MM.1S (cell line): ENCODE results near the gene SKIDA1.

Source experiments
- DNase-seq: peaks from one replicate; pipeline ENCODE4 v3.0.0-alpha.2; 2015
- H2AFZ ChIP-seq: fragments of 300-600 bp; sonication (generic); 2 replicates; pipeline ENCODE4 v1.6.0; 2016; ENCODE audit warnings: antibody characterized with exemption, low read length
- H3F3A ChIP-seq: fragments of 300-600 bp; sonication (generic); 2 replicates; pipeline ENCODE4 v1.6.1; 2016; ENCODE audit warnings: mild to moderate bottlenecking, antibody characterized with exemption, low read length, moderate library complexity, mixed read lengths; ENCODE audit not compliant: insufficient read depth
- H3K27ac ChIP-seq: fragments of 300-600 bp; sonication (generic); 2 replicates; pipeline ENCODE4 v1.5.1; 2016; ENCODE audit warnings: mild to moderate bottlenecking, low read length
- H3K27me3 ChIP-seq: fragments of 300-600 bp; sonication (generic); replicated peaks from 2 replicates; pipeline ENCODE4 v1.6.0; 2016; ENCODE audit warnings: low read length; ENCODE audit not compliant: insufficient read depth
- H3K36me3 ChIP-seq: fragments of 300-600 bp; sonication (generic); replicated peaks from 2 replicates; pipeline ENCODE4 v1.6.1; 2016; ENCODE audit warnings: mild to moderate bottlenecking, low read length, mixed read lengths; ENCODE audit not compliant: insufficient read depth
- H3K4me1 ChIP-seq: fragments of 300-600 bp; sonication (generic); 2 replicates; pipeline ENCODE4 v1.6.1; 2016; ENCODE audit warnings: low read length, mixed read lengths
- H3K4me2 ChIP-seq: fragments of 300-600 bp; sonication (generic); 2 replicates; pipeline ENCODE4 v1.6.0; 2016; ENCODE audit warnings: low read depth, low read length
- H3K4me3 ChIP-seq: fragments of 300-600 bp; sonication (generic); 2 replicates; pipeline ENCODE4 v1.5.1; 2016; ENCODE audit warnings: low read length, mixed read lengths
- H3K79me2 ChIP-seq: fragments of 300-600 bp; sonication (generic); 2 replicates; pipeline ENCODE4 v1.6.1; 2016; ENCODE audit warnings: mixed run types, low read length, mixed read lengths
- H3K9ac ChIP-seq: fragments of 300-600 bp; sonication (generic); 2 replicates; pipeline ENCODE4 v1.6.1; 2016; ENCODE audit warnings: low read length, mixed read lengths
- H3K9me2 ChIP-seq: fragments of 300-600 bp; sonication (generic); replicated peaks from 2 replicates; pipeline ENCODE4 v1.6.1; 2016; ENCODE audit warnings: mild to moderate bottlenecking, low read length, mixed read lengths; ENCODE audit not compliant: insufficient read depth
- H3K9me3 ChIP-seq: fragments of 300-600 bp; sonication (generic); replicated peaks from 2 replicates; pipeline ENCODE4 v1.6.1; 2016; ENCODE audit warnings: mild to moderate bottlenecking, low read length, mixed read lengths; ENCODE audit not compliant: insufficient read depth
- H4K20me1 ChIP-seq: fragments of 300-600 bp; sonication (generic); 2 replicates; pipeline ENCODE4 v1.6.1; 2016; ENCODE audit warnings: mild to moderate bottlenecking, low read length, moderate library complexity, mixed read lengths; ENCODE audit not compliant: insufficient read depth
- EZH2 ChIP-seq: fragments of 300-600 bp; sonication (generic); optimal IDR thresholded peaks from 2 replicates; pipeline ENCODE3; 2017; ENCODE audit warnings: low read depth, mild to moderate bottlenecking, antibody characterized with exemption, low read length, mixed read lengths
- EZH2phosphoT487 ChIP-seq: fragments of 300-600 bp; sonication (generic); IDR thresholded peaks from 2 replicates; pipeline ENCODE4 v1.6.1; 2018; ENCODE audit warnings: antibody characterized with exemption, low read length
- TF ChIP-seq, protein P1 (sequence below): fragments of 300-600 bp; sonication (generic); IDR thresholded peaks from 2 replicates; pipeline ENCODE4 v1.5.1; 2016; ENCODE audit warnings: antibody characterized with exemption, low read length, mixed read lengths

The SKIDA1 gene

DNA sequence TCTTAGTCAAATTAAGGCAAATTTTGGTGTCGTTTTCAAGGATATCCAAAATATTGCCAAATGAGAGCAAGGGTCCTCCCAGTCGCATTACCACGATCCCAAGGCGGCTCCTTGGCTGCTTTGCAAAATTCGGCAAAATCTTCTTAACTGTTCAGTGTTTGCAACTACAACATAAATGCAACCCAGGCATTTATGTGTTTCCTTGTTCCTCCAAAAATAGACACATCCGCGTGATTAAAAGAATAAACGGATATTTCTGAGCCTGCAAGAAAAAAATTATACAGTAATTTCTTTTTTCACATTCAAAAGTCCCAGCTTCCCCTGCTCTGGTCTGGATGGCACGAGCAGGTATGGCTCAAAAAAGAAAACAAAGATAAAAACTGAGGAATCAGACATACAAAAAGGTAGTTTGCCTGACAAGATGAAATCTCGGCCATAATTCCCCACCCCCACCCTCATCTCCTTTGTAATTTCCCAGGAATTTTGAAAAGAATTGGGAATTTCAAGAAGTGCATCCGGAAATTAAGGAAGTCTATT lies 6.0 kb downstream of the SKIDA1 start:
- TF ChIP-seq EZH2phosphoT487 = no peak
- TF ChIP-seq, protein P1, sequence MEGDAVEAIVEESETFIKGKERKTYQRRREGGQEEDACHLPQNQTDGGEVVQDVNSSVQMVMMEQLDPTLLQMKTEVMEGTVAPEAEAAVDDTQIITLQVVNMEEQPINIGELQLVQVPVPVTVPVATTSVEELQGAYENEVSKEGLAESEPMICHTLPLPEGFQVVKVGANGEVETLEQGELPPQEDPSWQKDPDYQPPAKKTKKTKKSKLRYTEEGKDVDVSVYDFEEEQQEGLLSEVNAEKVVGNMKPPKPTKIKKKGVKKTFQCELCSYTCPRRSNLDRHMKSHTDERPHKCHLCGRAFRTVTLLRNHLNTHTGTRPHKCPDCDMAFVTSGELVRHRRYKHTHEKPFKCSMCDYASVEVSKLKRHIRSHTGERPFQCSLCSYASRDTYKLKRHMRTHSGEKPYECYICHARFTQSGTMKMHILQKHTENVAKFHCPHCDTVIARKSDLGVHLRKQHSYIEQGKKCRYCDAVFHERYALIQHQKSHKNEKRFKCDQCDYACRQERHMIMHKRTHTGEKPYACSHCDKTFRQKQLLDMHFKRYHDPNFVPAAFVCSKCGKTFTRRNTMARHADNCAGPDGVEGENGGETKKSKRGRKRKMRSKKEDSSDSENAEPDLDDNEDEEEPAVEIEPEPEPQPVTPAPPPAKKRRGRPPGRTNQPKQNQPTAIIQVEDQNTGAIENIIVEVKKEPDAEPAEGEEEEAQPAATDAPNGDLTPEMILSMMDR = no peak
- no peak for TF ChIP-seq EZH2
- no peak for DNase-seq
- Histone ChIP-seq H3K79me2 (no peaks in the 10 kb centered on the region), H3K4me3 (peak overlapping the region; percentile 66), H3K4me2 (peak overlapping the region; percentile 92), H2AFZ (peak overlapping the region; percentile 52), H3K27me3 (peaks cover 18% of the 10 kb centered on the region), H4K20me1 (no peaks in the 10 kb centered on the region), H3K27ac (peak overlapping the region; percentile 27; the same call in 1 of the 2 replicates), H3K9me2 (no peaks in the 10 kb centered on the region), H3K36me3 (no peaks in the 10 kb centered on the region), H3F3A (peaks cover 16% of the 10 kb centered on the region; the same call in 1 of the 2 replicates), H3K9ac (peak overlapping the region; percentile 29; the same call in 1 of the 2 replicates), H3K4me1 (0 out of 2 replicates have a peak, but pooled peaks cover 4% of the 10 kb centered on the region), H3K9me3 (no peaks in the 10 kb centered on the region)

DNA sequence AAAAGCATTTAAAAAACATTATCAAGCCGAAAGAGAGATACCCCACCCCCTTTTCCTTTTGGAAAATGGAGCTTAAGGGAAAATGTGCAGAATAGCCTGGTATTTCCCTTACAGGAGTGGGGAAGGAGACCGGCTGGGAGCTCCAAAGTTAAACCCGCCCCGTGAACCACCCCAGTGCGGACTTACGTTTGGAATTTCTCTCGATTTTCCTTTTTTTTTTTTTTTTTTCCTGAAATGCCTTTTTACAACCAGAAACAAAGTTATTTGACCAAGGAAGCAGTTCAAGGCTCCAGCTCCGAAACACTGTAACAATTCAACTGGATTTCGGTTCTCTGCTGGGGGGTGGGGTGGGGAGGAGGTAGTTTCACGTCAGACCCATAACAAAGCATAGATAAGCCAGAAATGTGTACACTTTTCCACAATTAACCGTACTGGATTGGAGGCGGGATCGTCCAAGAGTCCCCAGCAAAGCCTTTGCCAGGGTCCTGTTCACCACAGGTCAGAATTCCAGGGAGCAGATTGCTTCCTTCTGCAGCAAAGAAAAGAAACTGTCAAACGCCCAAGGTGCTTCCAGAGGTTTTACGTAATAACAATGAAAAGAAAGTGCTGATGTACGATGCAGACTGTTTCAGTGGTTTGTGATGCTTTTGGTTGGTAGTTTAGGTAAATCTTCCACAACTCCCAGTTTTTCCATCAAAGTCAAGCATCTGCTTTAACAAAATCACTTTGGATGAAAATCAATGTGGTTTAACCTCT lies 6.7 kb downstream of the SKIDA1 start:
- peaks cover 16% of the 10 kb centered on the region; the same call in 1 of the 2 replicates for H3F3A ChIP-seq
- H2AFZ ChIP-seq = no peak overlapping the region
- H3K9me2 ChIP-seq = no peaks in the 10 kb centered on the region
- peak overlapping the region; percentile 29; the same call in 1 of the 2 replicates for H3K9ac ChIP-seq
- H3K9me3 ChIP-seq = no peaks in the 10 kb centered on the region
- 0 out of 2 replicates have a peak, but pooled peaks cover 4% of the 10 kb centered on the region for H3K4me1 ChIP-seq
- no peaks in the 10 kb centered on the region for H4K20me1 ChIP-seq
- no peaks in the 10 kb centered on the region for H3K36me3 ChIP-seq
- H3K27me3 ChIP-seq = peaks cover 18% of the 10 kb centered on the region
- H3K4me2 ChIP-seq = peak overlapping the region; percentile 92
- H3K27ac ChIP-seq = no peak overlapping the region
- TF ChIP-seq EZH2 (no peak), EZH2phosphoT487 (no peak)
- TF ChIP-seq, protein P1 = no peak
- H3K79me2 ChIP-seq = no peaks in the 10 kb centered on the region
- peak overlapping the region; percentile 66 for H3K4me3 ChIP-seq
- no peak for DNase-seq

DNA sequence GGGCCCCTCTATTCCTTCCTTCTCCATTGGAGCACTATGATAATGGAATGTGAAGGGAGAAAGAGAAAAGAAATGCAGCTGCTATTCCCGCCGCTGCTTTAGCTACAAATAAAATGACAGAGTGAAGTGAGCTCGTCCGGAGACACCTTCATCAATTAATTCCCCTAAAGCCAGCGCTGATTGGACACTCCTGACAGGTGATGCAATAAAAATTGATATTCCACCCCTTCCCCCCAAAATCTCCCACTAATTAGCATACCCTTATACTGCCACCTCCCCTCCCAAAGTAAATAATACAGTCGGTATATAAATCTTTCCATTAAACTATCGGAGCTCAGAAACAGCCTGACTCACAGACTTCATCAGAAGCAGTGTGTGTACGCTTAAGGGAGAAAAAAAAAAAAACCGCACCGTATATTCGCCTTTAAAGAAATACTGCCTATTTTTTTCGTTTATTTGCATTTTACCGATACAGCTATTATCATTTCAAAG lies 7.3 kb downstream of the SKIDA1 start:
- Histone ChIP-seq H3K9ac (no peak overlapping the region; the same call in 1 of the 2 replicates), H3F3A (peaks cover 16% of the 10 kb centered on the region; the same call in 1 of the 2 replicates), H3K9me2 (no peaks in the 10 kb centered on the region), H3K79me2 (no peaks in the 10 kb centered on the region), H3K4me3 (peak overlapping the region; percentile 66), H3K36me3 (no peaks in the 10 kb centered on the region), H3K4me2 (peak overlapping the region; percentile 92), H3K9me3 (no peaks in the 10 kb centered on the region), H3K27ac (no peak overlapping the region), H3K27me3 (peaks cover 18% of the 10 kb centered on the region), H3K4me1 (0 out of 2 replicates have a peak, but pooled peaks cover 4% of the 10 kb centered on the region), H2AFZ (peak overlapping the region; percentile 84; the same call in 1 of the 2 replicates), H4K20me1 (no peaks in the 10 kb centered on the region)
- DNase-seq = no peak
- TF ChIP-seq EZH2phosphoT487 (no peak), EZH2 (no peak)
- TF ChIP-seq, protein P1 = no peak
